Thyroid gland (tissue), 4 donors: ENCODE data around the gene FAM200B.

Experiments used
- CTCF ChIP-seq, 6 experiments: fragments of 200-600 bp in 3 of 6; fragments of 450-650 bp in 3 of 6; sonication (generic) in 3 of 6; IDR thresholded peaks; one replicate each; pipeline ENCODE4 v1.5.1; 2016 to 2019; ENCODE audit warnings: antibody characterized with exemption in 6 of 6, mild to moderate bottlenecking in 2 of 6, inconsistent platforms in 1 of 6, moderate library complexity in 1 of 6
- POLR2A ChIP-seq, 2 donors: fragments of 450-650 bp; IDR thresholded peaks; one replicate each; pipeline ENCODE4 v1.6.1; 2017; ENCODE audit warnings: antibody characterized with exemption in 2 of 2, mild to moderate bottlenecking in 2 of 2, moderate library complexity in 1 of 2

DNA sequence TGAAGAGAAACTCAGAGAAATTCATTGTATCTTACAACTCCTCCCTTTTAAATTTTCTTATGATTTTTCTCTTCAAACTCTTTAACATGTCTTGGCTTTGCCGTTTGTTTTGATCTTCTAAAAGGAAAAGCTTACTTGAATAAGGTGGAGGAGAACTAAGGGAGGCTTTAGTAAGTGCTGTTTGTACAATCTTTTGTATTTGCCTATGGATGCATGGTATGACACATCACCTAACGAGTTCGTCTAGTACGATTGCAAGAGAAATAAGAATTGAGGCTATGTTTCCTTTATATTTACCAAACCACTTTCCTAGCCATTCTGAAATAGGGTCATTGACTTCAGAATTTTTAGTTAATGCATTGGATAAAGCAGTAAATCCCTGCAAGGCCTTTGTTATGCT is 12.8 kb downstream of the FAM200B start:
- no peak for TF ChIP-seq POLR2A (IDR thresholded peaks at IDR 0.05)
- TF ChIP-seq CTCF (IDR thresholded peaks at IDR 0.05), result no peak
